ENCODE results near the gene NOTCH2. TPM values are rescaled to one million over a fixed set of nuclear protein-coding genes. Genes with fewer than 3 reads are reported as not detected.

NOTCH2 gene
- polyA plus RNA-seq, 1 donor, result 38.1 TPM

DNA sequence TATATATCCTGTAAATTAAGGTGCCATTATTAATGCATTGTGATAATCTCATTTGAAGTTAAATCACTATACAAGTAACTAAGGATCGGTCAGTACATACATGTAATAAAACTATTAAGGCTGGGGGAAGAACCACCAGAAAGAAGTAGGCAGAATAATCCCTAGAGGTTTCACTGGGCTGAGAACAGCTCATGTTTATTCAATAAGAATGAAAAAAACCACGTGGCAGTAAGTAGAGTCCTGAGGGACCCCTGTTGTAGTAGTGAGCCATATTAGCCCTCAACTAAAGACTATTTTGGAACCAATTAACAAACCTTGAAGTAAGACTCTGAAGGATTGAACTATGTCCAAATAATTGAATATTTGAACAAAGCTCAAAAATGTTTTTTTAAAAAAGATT, 126.2 kb downstream of the NOTCH2 start:
- DNase-seq (ENCODE audit: low read depth), result no peak

DNA sequence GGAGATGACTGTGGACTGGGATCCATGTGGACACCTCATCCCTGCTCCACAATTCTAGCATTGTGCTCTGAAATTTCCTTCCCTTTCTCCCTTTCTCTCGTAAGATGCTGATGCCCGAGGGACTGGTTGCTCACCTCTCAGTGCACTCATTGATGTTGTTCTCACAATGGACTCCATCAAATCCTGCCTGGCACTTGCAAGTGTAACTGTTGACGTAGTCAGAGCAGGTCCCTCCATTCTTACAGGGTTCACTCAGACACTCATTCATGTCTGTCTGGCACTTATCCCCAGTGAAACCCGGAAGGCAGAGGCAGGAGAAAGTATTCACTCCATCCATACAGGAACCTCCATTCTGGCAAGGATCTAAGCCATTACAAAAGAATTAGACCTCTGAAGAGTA, 128.1 kb downstream of the NOTCH2 start:
- no peak for DNase-seq (ENCODE audit: low read depth)

DNA sequence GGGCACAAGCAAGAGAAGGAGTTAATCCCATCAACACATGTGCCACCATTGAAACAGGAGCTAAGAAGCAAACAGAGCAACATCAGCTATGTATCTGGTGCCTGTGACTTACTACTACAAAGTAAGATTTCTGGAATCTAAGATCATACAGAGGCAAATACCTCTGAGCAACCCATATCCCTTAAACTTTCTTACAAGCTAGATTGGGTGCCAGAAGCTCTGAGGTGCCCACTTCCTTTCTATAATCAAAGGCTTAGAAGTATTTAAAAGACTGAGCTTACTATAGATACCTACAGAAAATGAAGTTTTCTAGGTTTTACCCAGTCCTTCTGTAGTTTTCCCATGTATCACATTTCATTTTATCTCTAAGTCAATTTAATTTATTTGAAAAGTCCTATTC, 128.8 kb downstream of the NOTCH2 start:
- no peak for DNase-seq (ENCODE audit: low read depth)

DNA sequence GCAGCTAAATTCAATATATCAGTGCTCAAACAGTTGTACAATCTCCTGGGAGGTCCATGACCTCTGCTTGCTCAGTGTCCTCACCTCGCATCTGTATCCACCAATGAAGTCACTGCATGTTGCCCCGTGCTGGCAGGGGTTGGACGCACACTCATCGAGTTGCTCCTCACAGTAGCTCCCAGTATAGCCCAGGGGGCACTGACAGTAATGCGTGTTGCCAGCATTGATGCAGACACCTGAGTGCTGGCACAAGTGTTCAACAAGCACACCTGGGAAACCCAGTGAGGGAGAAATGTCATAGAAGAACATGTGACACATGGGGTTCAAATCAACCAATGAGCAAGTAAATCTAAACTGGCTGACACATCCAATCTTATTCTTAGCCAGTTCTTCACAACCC, 132.3 kb downstream of the NOTCH2 start:
- DNase-seq (ENCODE audit: low read depth), result no peak

DNA sequence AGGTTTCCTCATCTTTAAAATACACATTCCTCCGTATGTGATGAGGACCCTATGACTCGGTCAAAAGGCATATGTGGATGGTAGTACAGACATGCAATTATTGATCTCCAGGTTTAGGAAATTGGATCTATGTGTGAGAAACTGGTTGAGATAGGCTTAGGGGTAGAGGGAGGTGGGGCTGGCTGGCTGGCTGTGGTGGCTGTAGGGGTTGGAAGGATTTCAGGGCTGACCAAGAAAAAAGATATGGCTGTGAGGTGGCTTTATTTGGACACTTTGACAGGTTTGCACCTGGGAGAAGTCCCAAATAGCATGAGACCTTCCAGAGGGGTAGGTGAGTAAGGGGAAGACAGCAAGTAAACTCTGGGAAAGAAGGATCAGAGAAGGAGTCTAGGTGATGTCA, 133.5 kb downstream of the NOTCH2 start:
- no peak for DNase-seq (ENCODE audit: low read depth)

DNA sequence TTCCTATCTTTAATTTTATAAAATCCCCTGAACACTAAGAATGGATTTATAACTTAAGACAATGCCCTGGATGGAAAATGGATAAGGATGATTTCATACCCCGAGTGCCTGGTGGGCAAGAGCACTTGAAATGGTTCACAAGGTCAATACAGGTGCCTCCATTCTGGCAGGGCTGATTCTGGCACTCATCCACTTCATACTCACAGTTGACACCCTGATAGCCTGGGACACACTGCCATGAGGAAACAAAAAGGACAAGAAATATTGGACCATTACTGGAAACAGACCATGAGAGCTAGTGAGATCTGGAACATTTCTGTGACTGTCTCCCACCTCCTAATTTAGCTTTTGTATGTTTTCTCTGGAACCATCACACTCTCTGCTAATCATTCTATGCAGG, 134.1 kb downstream of the NOTCH2 start:
- no peak for DNase-seq (ENCODE audit: low read depth)

DNA sequence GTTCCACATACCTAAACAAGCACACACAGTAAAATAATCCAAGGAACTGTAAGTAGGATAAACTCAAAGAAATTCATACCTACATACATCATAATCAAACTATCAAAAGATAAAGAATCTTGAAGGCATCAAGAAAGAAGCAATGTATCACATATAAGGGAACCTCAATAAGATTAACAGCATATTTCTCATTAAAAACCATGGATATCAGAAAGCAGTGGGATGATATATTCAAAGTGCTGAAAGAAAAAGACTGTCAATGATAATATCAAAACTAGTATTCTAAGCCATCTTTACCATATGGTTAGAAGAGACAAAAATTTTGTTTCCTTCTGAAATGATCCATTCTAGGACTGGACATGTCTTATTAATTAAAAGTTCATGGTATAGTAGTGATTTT, 136.1 kb downstream of the NOTCH2 start:
- DNase-seq (ENCODE audit: low read depth), result no peak

DNA sequence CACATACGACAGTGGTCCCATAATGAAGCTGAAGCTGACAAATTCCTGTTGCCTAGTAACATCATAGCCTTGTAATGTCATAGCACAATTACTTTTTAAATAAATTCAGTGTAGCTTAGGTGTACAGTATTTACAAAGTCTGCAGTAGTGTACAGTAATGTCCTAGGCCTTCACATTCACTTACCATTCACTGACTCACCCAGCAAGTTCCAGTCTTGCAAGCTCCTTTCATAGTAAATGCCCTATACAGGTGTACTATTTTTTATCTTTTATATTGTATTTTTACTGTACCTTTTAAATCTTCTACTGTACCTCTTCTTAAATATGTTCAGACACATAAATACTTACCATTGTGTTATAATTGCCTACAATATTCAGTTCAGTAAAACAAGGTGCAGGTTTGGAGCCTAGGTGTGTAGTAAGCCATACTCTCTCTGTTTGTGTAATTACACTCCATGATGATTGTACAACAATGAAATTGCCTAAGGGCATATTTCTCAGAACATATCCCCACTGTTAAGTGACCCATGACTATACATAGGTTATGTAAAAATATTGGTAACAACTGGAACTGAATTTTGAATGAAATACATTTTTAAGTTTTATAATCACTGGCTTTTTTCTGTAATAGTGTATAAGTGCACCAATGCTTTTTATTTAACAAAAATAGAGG, 139.7 kb downstream of the NOTCH2 start:
- DNase-seq (ENCODE audit: low read depth), result no peak

DNA sequence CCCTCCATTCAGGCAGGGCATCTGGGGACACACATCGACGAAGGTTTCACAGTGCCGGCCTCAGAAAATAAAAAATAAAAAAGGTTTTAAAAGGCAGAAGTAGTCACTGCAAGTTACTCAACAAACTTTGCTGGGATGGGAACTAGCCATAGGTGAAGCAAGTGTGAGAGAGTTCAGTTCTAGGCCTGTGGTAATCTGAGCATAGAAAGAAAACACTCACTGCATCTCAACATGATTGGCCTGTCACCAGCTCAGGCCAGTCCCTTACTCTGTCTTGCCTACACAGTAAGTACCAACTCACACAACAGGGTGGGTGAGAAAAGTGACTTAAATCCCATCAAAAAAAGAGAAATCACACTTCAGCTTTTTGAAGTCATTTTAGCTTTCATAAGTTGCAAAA, 142.9 kb downstream of the NOTCH2 start:
- no peak for DNase-seq (ENCODE audit: low read depth)

DNA sequence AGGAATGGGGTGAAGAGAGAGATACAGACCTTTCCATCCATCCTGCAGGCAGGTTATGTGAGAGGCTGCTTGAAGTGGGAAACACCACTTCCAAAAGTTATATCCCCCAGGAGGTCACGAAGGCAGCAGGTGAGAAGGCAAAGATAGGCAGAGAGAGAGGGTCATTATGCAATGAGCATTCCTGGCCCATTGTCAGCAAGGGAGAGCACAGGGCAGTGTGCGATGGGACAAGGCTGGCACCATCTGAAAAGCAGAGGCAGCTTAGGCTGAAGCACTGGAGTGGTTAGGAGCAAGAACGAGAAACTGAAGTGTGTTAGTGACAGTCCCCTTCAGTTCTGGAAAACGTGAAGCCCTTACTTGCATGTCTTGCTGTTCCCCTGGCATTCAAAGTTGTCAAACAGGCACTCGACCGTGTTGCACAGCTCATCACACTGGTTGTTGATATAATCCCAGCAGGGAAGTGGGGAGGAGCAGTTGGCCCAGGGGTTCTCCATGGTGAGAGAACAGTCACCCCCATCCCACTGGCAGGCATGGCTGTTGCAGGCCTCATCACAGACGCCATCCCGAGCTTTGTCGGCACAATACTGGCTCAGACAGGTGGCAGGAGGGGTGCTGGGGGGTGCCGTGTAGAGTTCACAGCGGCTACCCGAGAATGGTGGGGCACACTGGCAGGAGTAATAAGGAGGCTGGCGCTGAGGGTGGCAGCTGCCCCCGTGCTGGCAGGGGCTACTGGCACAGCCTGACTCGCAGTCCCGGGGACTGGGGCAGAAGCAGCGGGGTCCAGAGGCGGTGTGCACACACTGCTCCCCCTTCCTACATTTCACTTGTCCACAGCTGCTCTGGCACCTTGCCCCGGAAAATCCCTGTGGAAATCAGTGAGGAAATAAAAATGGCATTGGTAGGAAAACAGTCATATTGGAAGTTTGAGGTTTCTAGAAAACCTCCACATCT, 144.2 kb downstream of the NOTCH2 start:
- DNase-seq (ENCODE audit: low read depth), result peak; percentile 56

DNA sequence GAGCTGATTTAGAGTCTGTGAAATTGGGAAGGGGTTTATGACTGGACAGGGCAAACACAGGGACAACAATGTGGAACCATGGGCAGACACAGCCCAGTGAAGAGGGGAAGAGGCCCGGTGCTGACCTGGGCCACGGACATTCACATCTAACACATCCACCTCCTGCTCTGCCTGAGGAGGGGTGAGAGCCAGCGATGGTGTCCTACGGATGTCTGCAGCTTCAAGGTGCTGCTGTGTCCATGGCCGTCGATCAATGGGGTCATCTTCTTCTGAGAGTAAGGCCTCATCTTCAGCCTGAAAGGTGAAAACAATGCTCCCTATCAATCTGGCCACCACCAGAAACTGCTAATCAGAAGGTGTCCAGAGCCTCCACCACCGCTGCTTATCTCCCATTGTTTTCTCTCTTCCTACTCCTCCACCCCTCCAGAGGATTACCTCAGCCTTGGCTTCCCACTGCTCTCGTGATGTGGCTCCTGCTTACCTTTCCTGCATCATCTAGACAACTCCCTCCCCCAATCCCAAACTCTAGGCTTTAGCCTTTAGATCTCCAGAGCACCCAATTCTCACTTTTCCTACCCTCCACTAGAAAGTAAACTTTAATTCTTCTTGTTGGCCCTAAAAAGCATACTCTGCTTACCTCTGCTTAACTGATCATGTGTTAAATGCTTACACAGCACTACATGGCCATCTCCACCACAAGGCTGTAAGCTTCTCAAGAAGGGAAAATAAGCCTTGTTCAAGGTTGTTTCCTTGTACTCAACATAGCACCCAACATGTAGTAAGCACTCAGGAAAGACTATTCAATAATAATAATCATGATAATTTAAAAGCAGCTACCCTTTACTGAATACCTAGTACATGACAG, 149.1 kb downstream of the NOTCH2 start:
- DNase-seq (ENCODE audit: low read depth), result no peak

DNA sequence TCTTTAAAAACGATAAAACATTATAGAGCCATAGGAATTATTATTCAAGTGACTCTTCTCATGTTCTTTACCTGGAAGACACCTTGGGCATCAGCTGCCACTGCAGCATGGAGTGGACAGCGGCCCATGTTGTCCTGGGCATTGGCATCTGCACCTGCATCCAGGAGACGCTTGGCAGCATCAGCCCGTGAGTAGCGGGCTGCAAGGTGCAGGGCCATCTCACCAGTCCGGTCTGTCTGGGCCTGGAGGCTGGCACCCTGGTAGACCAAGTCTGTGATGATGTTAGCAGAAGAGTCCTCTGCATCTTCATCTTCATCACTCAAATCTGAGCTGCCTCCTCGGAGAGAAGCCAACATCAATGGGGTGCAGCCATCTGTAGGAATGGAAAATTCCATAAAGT, 150.2 kb downstream of the NOTCH2 start:
- no peak for DNase-seq (ENCODE audit: low read depth)

DNA sequence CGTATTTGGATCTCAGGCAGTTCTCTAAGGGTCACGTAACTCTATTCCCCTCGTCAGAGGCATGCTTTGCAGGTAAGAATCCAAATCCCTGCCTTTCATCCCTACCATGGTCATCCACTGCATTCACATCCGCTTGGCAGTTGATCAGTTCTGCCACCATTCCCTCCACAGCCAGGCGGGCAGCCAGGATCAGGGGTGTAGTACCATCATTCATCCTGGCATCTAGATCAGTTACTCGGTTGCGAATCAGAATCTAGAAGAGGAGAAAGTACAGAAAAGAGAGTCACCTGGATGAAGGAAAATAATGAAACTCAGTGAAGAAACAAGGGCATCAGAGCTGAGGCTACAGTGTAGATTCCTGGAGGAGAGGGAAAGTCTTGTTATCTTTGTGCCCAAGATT, 151.2 kb downstream of the NOTCH2 start:
- DNase-seq (ENCODE audit: low read depth), result no peak

DNA sequence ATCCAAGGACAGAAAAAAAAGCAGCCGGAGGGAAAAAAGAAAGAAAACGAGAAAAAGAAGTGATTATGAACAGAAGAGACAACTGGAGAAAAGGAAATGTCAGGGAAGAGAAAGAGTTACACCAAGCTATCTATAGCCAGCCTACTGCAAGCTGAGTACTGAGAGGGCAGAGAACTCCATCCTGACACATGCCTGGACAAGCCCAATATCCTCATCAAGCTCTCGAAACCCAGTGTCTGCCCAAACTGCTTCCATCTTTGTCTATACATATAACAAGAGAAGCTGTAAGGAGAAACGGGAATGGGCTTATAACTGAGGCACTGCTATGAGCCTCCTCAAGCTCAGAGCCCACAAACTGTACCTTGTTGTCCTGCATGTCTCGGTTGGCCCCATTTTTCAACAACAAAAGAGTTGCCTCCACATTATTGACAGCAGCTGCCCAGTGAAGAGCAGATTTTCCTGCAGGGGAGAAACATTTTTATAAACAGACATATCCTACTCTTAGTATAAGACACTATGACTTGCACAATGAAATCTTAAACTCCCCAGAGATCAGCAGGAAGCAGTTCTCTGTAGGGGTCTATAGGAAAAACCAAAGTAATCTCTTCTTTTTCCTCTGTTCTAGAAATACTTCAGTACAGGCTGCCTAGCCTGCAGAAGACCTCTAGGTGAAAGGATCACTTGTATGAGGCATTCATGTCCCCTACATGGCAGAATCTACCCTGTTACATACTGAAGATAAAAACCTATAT, 152.0 kb downstream of the NOTCH2 start:
- no peak for DNase-seq (ENCODE audit: low read depth)

DNA sequence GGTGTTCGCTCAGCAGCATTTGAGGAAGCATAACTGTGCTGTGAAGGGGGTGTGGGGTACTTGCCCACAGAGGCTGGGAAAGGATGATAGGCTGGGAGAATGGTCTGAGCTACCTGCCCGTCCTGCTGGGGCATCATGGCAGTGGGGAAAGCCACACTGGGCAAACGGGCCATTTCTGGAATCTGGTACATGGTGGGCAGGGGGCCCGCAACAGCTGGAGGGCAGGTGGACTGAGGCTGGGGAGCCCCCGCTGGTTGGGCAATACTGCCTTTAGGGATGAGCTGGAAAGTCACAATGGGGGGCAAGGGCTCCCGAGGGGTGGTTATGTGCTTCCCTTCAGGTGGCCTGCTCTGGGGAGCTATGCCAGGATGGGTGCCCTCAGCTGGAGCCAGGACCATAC, 153.9 kb downstream of the NOTCH2 start:
- DNase-seq (ENCODE audit: low read depth), result no peak

DNA sequence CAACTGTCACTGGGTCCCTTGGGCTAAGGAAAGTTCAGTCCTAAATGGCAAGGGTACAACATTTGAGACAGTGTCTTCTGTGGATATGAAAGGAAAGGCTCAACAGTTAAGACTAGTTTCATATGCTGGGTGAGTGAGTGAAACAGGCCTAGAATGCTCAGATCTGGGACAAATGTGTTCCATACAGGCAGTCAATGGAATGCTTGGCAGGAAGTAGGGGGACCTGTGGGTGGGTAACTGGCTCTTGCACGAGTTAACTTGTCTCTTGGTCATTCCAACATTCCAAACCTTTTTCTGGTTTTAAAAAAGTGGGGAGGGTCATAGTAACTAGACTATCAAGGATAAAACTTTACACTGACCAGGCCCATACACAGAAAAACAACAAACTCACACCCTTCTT, 155.4 kb downstream of the NOTCH2 start:
- no peak for DNase-seq (ENCODE audit: low read depth)

DNA sequence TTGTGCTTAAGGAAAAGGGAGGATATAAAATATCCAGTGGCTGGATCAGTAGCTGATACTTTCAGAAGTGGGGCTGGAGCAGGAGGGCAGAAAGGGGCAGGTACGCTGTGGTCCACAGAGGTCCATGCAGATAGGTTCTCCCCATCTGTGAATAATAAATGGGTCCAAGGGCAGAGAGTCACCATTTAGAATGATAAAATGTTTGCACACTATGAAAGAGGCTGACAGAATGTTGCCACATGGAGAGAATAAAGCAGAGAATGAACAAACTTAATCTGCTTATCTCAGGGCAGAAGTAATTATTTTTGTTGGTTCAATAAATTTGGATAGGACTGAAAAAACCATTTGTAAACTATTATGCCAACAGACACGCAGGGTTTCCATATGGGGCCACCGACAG, 156.5 kb downstream of the NOTCH2 start:
- no peak for DNase-seq (ENCODE audit: low read depth)

DNA sequence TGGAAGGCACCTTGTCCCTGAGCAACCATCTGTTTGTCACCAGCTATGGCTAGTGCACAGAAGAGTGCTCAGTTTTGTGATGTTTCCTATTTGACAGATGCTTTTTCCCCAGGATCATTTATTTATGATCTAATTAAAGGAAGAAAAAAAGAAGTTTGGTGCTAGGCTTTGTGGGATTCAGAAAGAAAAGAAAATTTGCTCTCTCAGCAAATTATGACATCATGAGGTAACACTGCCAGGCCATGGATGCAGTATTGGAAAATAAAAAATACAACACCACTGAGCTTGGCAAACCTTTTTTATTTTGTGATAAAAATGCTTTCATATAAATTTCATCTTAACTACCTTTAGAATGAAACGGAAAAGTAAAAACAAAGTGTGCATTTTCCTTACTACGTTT, 157.7 kb downstream of the NOTCH2 start:
- DNase-seq (ENCODE audit: low read depth), result no peak

DNA sequence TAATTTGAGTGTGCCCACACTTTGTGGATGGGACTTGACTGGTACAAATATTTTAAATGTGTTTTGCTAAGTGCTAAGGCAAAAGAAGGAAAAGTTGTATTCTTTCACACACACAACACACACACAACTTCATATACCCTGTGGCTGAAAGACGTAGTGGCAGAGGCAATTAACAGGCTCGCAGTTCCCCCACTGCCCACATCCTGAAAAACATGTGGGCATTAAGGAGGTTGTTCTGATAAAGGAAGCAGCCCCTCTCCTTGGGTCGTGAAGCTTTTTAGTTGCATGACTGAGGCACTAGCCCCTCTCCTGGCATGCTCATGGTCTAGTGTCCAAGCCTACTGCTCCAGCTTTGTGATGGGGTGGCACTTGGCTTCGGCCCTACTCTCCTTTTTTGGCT, 158.8 kb downstream of the NOTCH2 start:
- DNase-seq (ENCODE audit: low read depth), result no peak

DNA sequence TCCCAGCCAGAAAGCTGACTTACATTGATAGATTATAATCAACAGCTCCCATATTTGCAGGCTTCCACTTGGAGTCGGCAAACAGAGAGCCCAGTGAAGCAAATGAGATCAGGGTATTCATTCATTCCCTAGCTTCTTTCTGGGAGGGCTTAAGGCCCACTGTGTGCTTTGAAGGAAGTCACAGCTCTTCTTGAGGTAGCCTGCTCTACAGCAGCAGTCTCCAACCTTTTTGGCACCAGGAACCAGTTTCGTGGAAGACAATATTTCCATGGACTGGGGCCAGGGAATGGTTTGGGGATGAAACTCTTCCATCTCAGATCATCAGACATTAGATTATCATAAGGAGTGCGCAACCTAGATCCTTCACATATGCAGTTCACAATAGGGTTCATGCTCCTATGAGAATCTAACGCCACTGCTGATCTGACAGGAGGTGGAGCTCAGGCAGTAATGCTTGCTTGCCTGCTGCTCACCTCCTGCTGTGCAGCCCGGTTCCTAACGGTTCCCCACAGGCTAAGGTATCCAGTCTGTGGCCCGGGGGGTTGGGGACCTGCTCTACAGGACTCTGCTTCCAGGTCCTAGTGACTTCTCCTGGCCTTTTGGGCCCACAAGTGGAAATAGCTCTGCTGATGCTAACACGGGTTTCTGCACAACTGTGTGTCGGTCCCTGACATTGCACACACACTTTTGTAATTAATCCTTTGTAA, 159.4 kb downstream of the NOTCH2 start:
- no peak for DNase-seq (ENCODE audit: low read depth)

DNA sequence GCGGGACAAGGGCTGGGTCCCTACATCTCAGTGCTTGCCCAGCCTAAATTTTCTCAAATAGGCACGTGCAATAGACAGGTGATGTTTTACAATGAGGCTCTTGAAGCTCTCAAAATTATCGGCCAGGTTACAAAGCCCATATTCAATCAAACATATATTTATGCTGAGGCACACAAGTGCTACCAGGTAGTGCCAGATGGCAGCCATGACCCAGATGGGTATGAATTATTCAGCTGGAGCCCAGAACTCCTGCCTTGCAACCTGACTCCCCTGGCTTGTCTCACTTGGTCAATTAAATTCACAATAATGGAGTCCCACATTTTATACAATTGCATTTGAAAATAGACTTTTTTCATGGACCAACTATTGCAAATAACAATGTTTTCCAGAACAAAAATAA, 160.8 kb downstream of the NOTCH2 start:
- no peak for DNase-seq (ENCODE audit: low read depth)
